GM12864 (cell line): ENCODE data around the gene TFAP2C.

Source experiments
- DNase-seq: peaks from one replicate; pipeline ENCODE4 v3.0.0-alpha.2; 2011; ENCODE audit warnings: low read depth
- H3K4me3 ChIP-seq: 2 replicates; pipeline ENCODE4 v1.5.1; 2011; ENCODE audit warnings: mild to moderate bottlenecking, low read depth, low read length, control low read depth
- CTCF ChIP-seq: IDR thresholded peaks from 2 replicates; pipeline ENCODE4 v1.5.1; 2011; ENCODE audit warnings: low read depth, mild to moderate bottlenecking, moderate library complexity, low read length, control low read depth, inconsistent platforms; ENCODE audit errors: missing control alignments

Gene TFAP2C

GRCh38 chr20:56604673-56605072 is 24.4 kb upstream of the TFAP2C start:
- DNase-seq = no peak
- H3K4me3 ChIP-seq = no peak overlapping the region
- TF ChIP-seq CTCF = no peak

GRCh38 chr20:56605261-56605996 is 23.7 kb upstream of the TFAP2C start:
- no peak for TF ChIP-seq CTCF
- no peak for DNase-seq
- H3K4me3 ChIP-seq = no peak overlapping the region

- DNase-seq = no peak
- no peak overlapping the region for H3K4me3 ChIP-seq
- TF ChIP-seq CTCF = no peak
Observed at GRCh38 chr20:56606174-56606945, 22.7 kb upstream of the TFAP2C start.

- no peak for TF ChIP-seq CTCF
- no peak for DNase-seq
- no peak overlapping the region for H3K4me3 ChIP-seq
Observed at GRCh38 chr20:56607061-56607704, 21.9 kb upstream of the TFAP2C start.

- TF ChIP-seq CTCF = no peak
- no peak overlapping the region for H3K4me3 ChIP-seq
- DNase-seq = no peak
Observed at GRCh38 chr20:56608376-56608775, 20.7 kb upstream of the TFAP2C start.

- no peak for TF ChIP-seq CTCF
- no peak for DNase-seq
- no peak overlapping the region for H3K4me3 ChIP-seq
Observed at GRCh38 chr20:56609321-56609720, 19.8 kb upstream of the TFAP2C start.
